ENCODE results near the gene BRMS1L. TPM values are rescaled to one million over a fixed set of nuclear protein-coding genes. Genes with fewer than 3 reads are reported as not detected.

Gene BRMS1L
- total RNA-seq, 1 donor from 2014 or later: 4.7 TPM

- intact Hi-C loops (cut with micrococcal nuclease): no loop called here
Measured at GRCh38 chr14:35858521-35859209, 32.5 kb downstream of the BRMS1L start.

- intact Hi-C loops (cut with micrococcal nuclease): no loop called here
Measured at GRCh38 chr14:35861204-35861868, 35.2 kb downstream of the BRMS1L start.

GRCh38 chr14:35865611-35866324, 39.6 kb downstream of the BRMS1L start:
- intact Hi-C loops (cut with micrococcal nuclease): no loop called here

GRCh38 chr14:35866595-35867279, 40.6 kb downstream of the BRMS1L start:
- intact Hi-C loops (cut with micrococcal nuclease): no loop called here

GRCh38 chr14:35867280-35867629, 41.1 kb downstream of the BRMS1L start:
- intact Hi-C loops (cut with micrococcal nuclease): no loop called here

GRCh38 chr14:35875296-35875695, 49.2 kb downstream of the BRMS1L start:
- intact Hi-C loops (cut with micrococcal nuclease): no loop called here

GRCh38 chr14:35877276-35877675, 51.1 kb downstream of the BRMS1L start:
- intact Hi-C loops (cut with micrococcal nuclease): no loop called here

GRCh38 chr14:35878272-35879150, 52.4 kb downstream of the BRMS1L start:
- intact Hi-C loops (cut with micrococcal nuclease): loop anchor here (1.0 kb wide), 2 partner anchors 191 to 496 kb away; no protein-coding TSS in a partner anchor

GRCh38 chr14:35879151-35879648, 53.1 kb downstream of the BRMS1L start:
- intact Hi-C loops (cut with micrococcal nuclease): loop anchor here (1.0 kb wide), 2 partner anchors 190 to 495 kb away; no protein-coding TSS in a partner anchor

GRCh38 chr14:35879654-35880249, 53.6 kb downstream of the BRMS1L start:
- intact Hi-C loops (cut with micrococcal nuclease): loop anchor here (1.0 to 5.0 kb wide), 5 partner anchors 53 to 1382 kb away; no protein-coding TSS in a partner anchor

GRCh38 chr14:35881280-35881679, 55.1 kb downstream of the BRMS1L start:
- intact Hi-C loops (cut with micrococcal nuclease): loop anchor here (5.0 kb wide), 3 partner anchors 51 to 1384 kb away; no protein-coding TSS in a partner anchor

GRCh38 chr14:35883677-35884293, 57.6 kb downstream of the BRMS1L start:
- intact Hi-C loops (cut with micrococcal nuclease): loop anchor here (1.0 to 5.0 kb wide), 7 partner anchors 49 to 1386 kb away; partner anchors contain the start of gene MBIP

GRCh38 chr14:35890308-35890707, 64.2 kb downstream of the BRMS1L start:
- intact Hi-C loops (cut with micrococcal nuclease): no loop called here

GRCh38 chr14:35895256-35895655, 69.1 kb downstream of the BRMS1L start:
- intact Hi-C loops (cut with micrococcal nuclease): no loop called here

- intact Hi-C loops (cut with micrococcal nuclease): no loop called here
Measured at GRCh38 chr14:35897616-35898111, 71.5 kb downstream of the BRMS1L start.

GRCh38 chr14:35898217-35898775, 72.2 kb downstream of the BRMS1L start:
- intact Hi-C loops (cut with micrococcal nuclease): no loop called here

GRCh38 chr14:35900741-35901140, 74.6 kb downstream of the BRMS1L start:
- intact Hi-C loops (cut with micrococcal nuclease): no loop called here

GRCh38 chr14:35909665-35910064, 83.5 kb downstream of the BRMS1L start:
- intact Hi-C loops (cut with micrococcal nuclease): no loop called here

- intact Hi-C loops (cut with micrococcal nuclease): no loop called here
Measured at GRCh38 chr14:35910191-35910590, 84.1 kb downstream of the BRMS1L start.

Measured in T-helper 1 cell treated with Interleukin-12 subunit alpha and Interleukin-12 subunit beta and Interleukin-4 antibody, amounts not matched to agents 30 ng/mL and 1 ng/mL, for 36 hours (primary cell).